Karpas-422 (cell line): ENCODE measurements around the gene RASL11A. TPM values are rescaled to one million over a fixed set of nuclear protein-coding genes. Genes with fewer than 3 reads are reported as not detected.
A peak's percentile ranks its signal among the peaks of the same experiment; 100 is the strongest.
"Not testable (repeated sequence)": the region's sequence is repeated elsewhere in the genome, so short reads cannot be mapped to it uniquely, and the experiment has no call there.

ENCODE experiments used
- DNase-seq: peaks from one replicate; pipeline ENCODE4 v3.0.0-alpha.2; 2015
- H2AFZ ChIP-seq: fragments of 200-600 bp; sonication (generic); 2 replicates; pipeline ENCODE4 v1.6.1; 2014; ENCODE audit warnings: antibody characterized with exemption, low read length, mixed read lengths
- H3K27ac ChIP-seq: fragments of 200-600 bp; sonication (generic); 2 replicates; pipeline ENCODE4 v1.5.1; 2014; ENCODE audit warnings: mild to moderate bottlenecking, low read length, moderate library complexity
- H3K27me3 ChIP-seq: fragments of 200-600 bp; sonication (generic); 2 replicates; pipeline ENCODE4 v1.6.1; 2014; ENCODE audit warnings: low read length, mixed read lengths
- H3K36me3 ChIP-seq: fragments of 200-600 bp; sonication (generic); 2 replicates; pipeline ENCODE4 v1.6.1; 2014; ENCODE audit warnings: low read length, mixed read lengths; ENCODE audit not compliant: insufficient read depth
- H3K4me1 ChIP-seq: fragments of 200-600 bp; sonication (generic); 2 replicates; pipeline ENCODE4 v1.6.1; 2014; ENCODE audit warnings: mild to moderate bottlenecking, low read length, mixed read lengths
- H3K4me2 ChIP-seq: fragments of 200-600 bp; sonication (generic); 2 replicates; pipeline ENCODE4 v1.6.1; 2014; ENCODE audit warnings: low read length, low read depth, mild to moderate bottlenecking; ENCODE audit not compliant: poor library complexity, severe bottlenecking
- H3K4me3 ChIP-seq: fragments of 200-600 bp; sonication (generic); 2 replicates; pipeline ENCODE4 v1.5.1; 2014; ENCODE audit warnings: mild to moderate bottlenecking, antibody characterized with exemption, low read length, mixed read lengths
- H3K79me2 ChIP-seq: fragments of 200-600 bp; sonication (generic); 2 replicates; pipeline ENCODE4 v1.6.1; 2014; ENCODE audit warnings: mild to moderate bottlenecking, low read length, mixed read lengths
- H3K9ac ChIP-seq: fragments of 200-600 bp; sonication (generic); 2 replicates; pipeline ENCODE4 v1.6.0; 2014; ENCODE audit warnings: low read length
- H3K9me2 ChIP-seq: fragments of 200-600 bp; sonication (generic), shearing (Covaris generic); replicated peaks from 2 replicates; pipeline ENCODE4 v1.6.0; 2014; ENCODE audit warnings: mild to moderate bottlenecking, low read length, moderate library complexity; ENCODE audit not compliant: insufficient read depth
- H3K9me3 ChIP-seq: fragments of 300-700, 200-600 bp; sonication (generic); 2 replicates; pipeline ENCODE4 v1.6.1; 2014; ENCODE audit warnings: low read length, mixed read lengths
- H4K20me1 ChIP-seq: fragments of 200-600 bp; sonication (generic); 2 replicates; pipeline ENCODE4 v1.6.1; 2014; ENCODE audit warnings: mild to moderate bottlenecking, antibody characterized with exemption, low read length, low read depth; ENCODE audit not compliant: insufficient read depth
- total RNA-seq: library from RNA; depleted of rRNA; stranded (reverse); fragments of >200 nt; shearing (Covaris generic); gene quantifications from 2 replicates; pipeline ENCODE4 v1.2.3, GENCODE V29; 2014; ENCODE audit warnings: low replicate concordance

The RASL11A gene
- total RNA-seq, 1 experiment from 2014 or later = 0.48 TPM

- Histone ChIP-seq H3K36me3 (no peaks in the 10 kb centered on the region), H2AFZ (no peak overlapping the region), H3K9ac (no peak overlapping the region), H3K9me3 (no peaks in the 10 kb centered on the region), H3K4me1 (peaks cover 12% of the 10 kb centered on the region), H4K20me1 (no peaks in the 10 kb centered on the region), H3K27me3 (no peaks in the 10 kb centered on the region), H3K27ac (no peak overlapping the region), H3K9me2 (no peaks in the 10 kb centered on the region), H3K4me3 (no peak overlapping the region), H3K4me2 (no peak overlapping the region), H3K79me2 (no peaks in the 10 kb centered on the region)
- DNase-seq = no peak
Observed at GRCh38 chr13:27288392-27288791, 17.8 kb downstream of the RASL11A start.

- Histone ChIP-seq H3K4me2 (no peak overlapping the region), H3K27me3 (no peaks in the 10 kb centered on the region), H3K9me3 (no peaks in the 10 kb centered on the region), H4K20me1 (no peaks in the 10 kb centered on the region), H3K27ac (no peak overlapping the region), H3K9me2 (no peaks in the 10 kb centered on the region), H3K9ac (no peak overlapping the region), H3K4me1 (peaks cover 19% of the 10 kb centered on the region), H3K79me2 (no peaks in the 10 kb centered on the region), H2AFZ (no peak overlapping the region), H3K36me3 (no peaks in the 10 kb centered on the region), H3K4me3 (no peak overlapping the region)
- no peak for DNase-seq
Observed at GRCh38 chr13:27289011-27289665, 18.5 kb downstream of the RASL11A start.

DNA sequence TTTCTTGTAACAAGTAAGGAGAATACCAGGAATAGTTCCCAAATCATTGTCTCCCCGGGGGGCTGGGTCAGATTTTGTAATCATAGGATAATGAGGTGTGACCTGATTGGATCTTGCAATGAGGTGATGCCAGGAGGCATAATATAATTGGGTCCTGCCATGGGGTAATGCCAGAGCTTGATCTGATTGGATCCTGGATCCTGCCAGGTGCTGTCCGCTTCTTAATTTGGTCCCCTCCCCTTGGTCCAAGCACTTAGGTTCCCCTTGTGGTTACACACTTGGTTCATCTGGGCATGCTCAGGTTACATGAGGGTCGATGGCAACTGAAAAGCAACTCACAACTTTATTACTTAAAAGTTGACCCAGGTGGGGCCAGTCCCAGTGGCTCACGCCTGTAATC, 20.1 kb downstream of the RASL11A start:
- Histone ChIP-seq H2AFZ (no peak overlapping the region), H4K20me1 (no peaks in the 10 kb centered on the region), H3K9me2 (no peaks in the 10 kb centered on the region), H3K9ac (no peak overlapping the region), H3K4me3 (no peak overlapping the region), H3K36me3 (no peaks in the 10 kb centered on the region), H3K4me1 (peaks cover 20% of the 10 kb centered on the region), H3K9me3 (no peaks in the 10 kb centered on the region), H3K4me2 (no peak overlapping the region), H3K27ac (no peak overlapping the region), H3K79me2 (no peaks in the 10 kb centered on the region), H3K27me3 (no peaks in the 10 kb centered on the region)
- DNase-seq = no peak

DNA sequence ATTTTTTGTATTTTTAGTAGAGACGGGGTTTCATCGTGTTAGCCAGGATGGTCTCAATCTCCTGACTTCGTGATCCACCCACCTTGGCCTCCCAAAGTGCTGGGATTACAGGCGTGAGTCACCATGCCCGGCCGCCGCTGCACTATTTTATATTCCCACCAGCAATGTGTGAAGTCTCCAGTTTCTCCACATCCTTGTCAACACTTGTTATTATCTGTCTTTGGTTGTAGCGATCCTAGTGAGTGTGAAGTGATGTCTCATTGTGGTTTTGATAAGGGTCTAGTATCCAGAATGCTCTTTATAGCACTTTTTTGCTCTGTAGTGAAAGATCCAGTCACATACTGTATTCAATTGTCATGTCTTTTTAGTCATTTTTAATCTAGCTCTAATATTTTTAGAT, 21.3 kb downstream of the RASL11A start:
- H3K36me3 ChIP-seq, H3K27ac ChIP-seq: not testable (repeated sequence)

DNA sequence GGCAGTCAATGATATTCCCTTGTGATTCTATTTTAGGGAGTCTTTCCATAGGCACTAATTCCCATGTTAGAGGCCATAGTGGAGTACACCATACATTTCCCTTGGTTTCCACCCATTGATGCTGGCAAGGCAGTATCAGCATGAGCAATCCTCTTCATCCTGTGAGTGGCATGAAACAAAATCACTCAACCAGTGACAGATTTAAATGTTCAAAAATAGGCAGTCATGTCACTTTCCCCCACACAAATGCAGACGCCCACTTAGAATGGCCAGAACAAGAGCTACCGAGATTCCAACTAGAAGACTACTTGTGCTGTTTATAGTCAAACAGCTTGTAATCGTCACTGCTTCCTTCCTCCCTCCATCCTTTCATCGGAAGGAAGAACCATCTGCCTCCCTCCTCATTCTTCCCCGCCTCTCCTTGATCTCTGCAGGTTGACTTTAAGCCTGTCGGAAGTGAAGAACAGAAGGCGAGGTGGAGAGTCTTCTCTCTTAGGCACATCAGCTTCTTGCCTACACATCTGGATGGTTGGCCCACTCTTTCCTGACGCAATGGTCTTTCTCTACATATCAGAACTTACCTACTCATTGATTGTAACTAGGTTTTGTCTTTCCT, 22.6 kb downstream of the RASL11A start:
- no peaks in the 10 kb centered on the region for H3K36me3 ChIP-seq
- no peaks in the 10 kb centered on the region for H3K27me3 ChIP-seq
- 0 out of 2 replicates have a peak, but pooled peaks cover 3% of the 10 kb centered on the region for H4K20me1 ChIP-seq
- H3K4me3 ChIP-seq = peak overlapping the region; percentile 19; the same call in 1 of the 2 replicates
- no peak overlapping the region for H3K9ac ChIP-seq
- H3K79me2 ChIP-seq = no peaks in the 10 kb centered on the region
- DNase-seq = peak; percentile 49
- H3K9me2 ChIP-seq = no peaks in the 10 kb centered on the region
- no peak overlapping the region for H3K27ac ChIP-seq
- H3K4me2 ChIP-seq = peak overlapping the region; percentile 33
- no peak overlapping the region; the same call in 1 of the 2 replicates for H2AFZ ChIP-seq
- peaks cover 20% of the 10 kb centered on the region for H3K4me1 ChIP-seq
- no peaks in the 10 kb centered on the region for H3K9me3 ChIP-seq

More for the DNA sequence above, 21.3 kb downstream of the RASL11A start:
- H3K9me3 ChIP-seq, DNase-seq, H3K9ac ChIP-seq, H3K4me2 ChIP-seq, H3K27me3 ChIP-seq, H2AFZ ChIP-seq, H4K20me1 ChIP-seq, H3K9me2 ChIP-seq, H3K79me2 ChIP-seq, H3K4me3 ChIP-seq: not testable (repeated sequence)
- H3K4me1 ChIP-seq = peaks cover 20% of the 10 kb centered on the region

- no peak overlapping the region for H3K4me3 ChIP-seq
- H3K4me1 ChIP-seq = peaks cover 20% of the 10 kb centered on the region
- H3K4me2 ChIP-seq = peak overlapping the region; percentile 33
- H3K79me2 ChIP-seq = no peaks in the 10 kb centered on the region
- H3K9me3 ChIP-seq = no peaks in the 10 kb centered on the region
- no peak overlapping the region for H3K27ac ChIP-seq
- no peak for DNase-seq
- H3K36me3 ChIP-seq = no peaks in the 10 kb centered on the region
- no peak overlapping the region for H3K9ac ChIP-seq
- H3K9me2 ChIP-seq = no peaks in the 10 kb centered on the region
- 0 out of 2 replicates have a peak, but pooled peaks cover 3% of the 10 kb centered on the region for H4K20me1 ChIP-seq
- H2AFZ ChIP-seq = no peak overlapping the region
- no peaks in the 10 kb centered on the region for H3K27me3 ChIP-seq
Observed at GRCh38 chr13:27293873-27294515, 23.4 kb downstream of the RASL11A start.

GRCh38 chr13:27295096-27295495, 24.5 kb downstream of the RASL11A start:
- H3K36me3 ChIP-seq = no peaks in the 10 kb centered on the region
- H3K9ac ChIP-seq = no peak overlapping the region
- H3K79me2 ChIP-seq = no peaks in the 10 kb centered on the region
- H2AFZ ChIP-seq = no peak overlapping the region
- no peaks in the 10 kb centered on the region for H3K27me3 ChIP-seq
- peaks cover 20% of the 10 kb centered on the region for H3K4me1 ChIP-seq
- H4K20me1 ChIP-seq = 0 out of 2 replicates have a peak, but pooled peaks cover 3% of the 10 kb centered on the region
- no peaks in the 10 kb centered on the region for H3K9me3 ChIP-seq
- no peaks in the 10 kb centered on the region for H3K9me2 ChIP-seq
- H3K4me3 ChIP-seq = no peak overlapping the region
- H3K27ac ChIP-seq = no peak overlapping the region
- no peak for DNase-seq
- no peak overlapping the region for H3K4me2 ChIP-seq

DNA sequence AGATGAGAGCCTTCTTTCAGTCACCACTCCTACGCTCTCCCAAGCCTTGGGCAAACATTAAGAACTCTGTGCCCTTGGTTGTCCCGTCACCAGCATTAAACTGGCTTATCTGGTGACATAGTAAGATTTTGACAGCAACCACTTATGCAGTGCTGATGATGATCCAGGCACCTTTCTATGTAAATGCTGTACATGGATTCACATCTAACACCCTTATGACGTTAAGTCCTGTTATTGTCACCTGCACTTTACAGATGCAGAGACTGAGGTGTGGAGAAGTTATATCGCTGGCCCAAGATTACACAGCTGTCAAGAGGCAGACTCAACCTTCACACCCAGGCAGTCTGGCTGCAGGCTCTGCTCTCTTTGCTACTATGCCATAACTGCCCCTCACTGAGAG, 25.0 kb downstream of the RASL11A start:
- no peaks in the 10 kb centered on the region for H3K27me3 ChIP-seq
- H3K79me2 ChIP-seq = no peaks in the 10 kb centered on the region
- no peak overlapping the region for H3K27ac ChIP-seq
- H2AFZ ChIP-seq = no peak overlapping the region
- H3K9me3 ChIP-seq = no peaks in the 10 kb centered on the region
- H3K4me1 ChIP-seq = peaks cover 20% of the 10 kb centered on the region
- no peaks in the 10 kb centered on the region for H3K36me3 ChIP-seq
- no peaks in the 10 kb centered on the region for H3K9me2 ChIP-seq
- H3K4me3 ChIP-seq = no peak overlapping the region
- DNase-seq = no peak
- H3K9ac ChIP-seq = no peak overlapping the region
- 0 out of 2 replicates have a peak, but pooled peaks cover 3% of the 10 kb centered on the region for H4K20me1 ChIP-seq
- no peak overlapping the region for H3K4me2 ChIP-seq
